Psoas muscle (tissue), 8 donors: ENCODE measurements around the gene PBX1. TPM values are rescaled to one million over a fixed set of nuclear protein-coding genes. Genes with fewer than 3 reads are reported as not detected.
A peak's percentile ranks its signal among the peaks of the same experiment; 100 is the strongest.

Experiments used
- ATAC-seq, 4 donors: fragments of 200-7000 bp; cut with Tn5 transposase; one replicate each; pipeline ENCODE4 v1.9.1; 2020; ENCODE audit warnings: moderate library complexity in 3 of 4, mild to moderate bottlenecking in 2 of 4
- DNase-seq, 2 donors: peaks; one replicate each; pipeline ENCODE4 v3.0.0-alpha.2; 2020
- H3K27ac ChIP-seq: fragments of 200-600 bp; one replicate; pipeline ENCODE4 v1.8.0; 2022
- H3K27me3 ChIP-seq, 3 donors: fragments of 200-600 bp in 1 of 3; one replicate each; pipeline versions ENCODE4 v1.6.1 to v1.8.0; 2013 to 2022; ENCODE audit warnings: low read length in 2 of 3, mild to moderate bottlenecking in 2 of 3, moderate library complexity in 1 of 3; ENCODE audit not compliant: insufficient read depth in 3 of 3
- H3K36me3 ChIP-seq, 2 donors: fragments of 200-600 bp in 1 of 2; one replicate each; pipeline versions ENCODE4 v1.6.1 to v1.8.0; 2013 to 2022; ENCODE audit warnings: low read depth in 1 of 2, mild to moderate bottlenecking in 1 of 2, moderate library complexity in 1 of 2; ENCODE audit not compliant: insufficient read depth in 1 of 2
- H3K4me1 ChIP-seq: fragments of 200-600 bp; one replicate; pipeline ENCODE4 v1.8.0; 2022
- H3K4me3 ChIP-seq: fragments of 200-600 bp; one replicate; pipeline ENCODE4 v1.8.0; 2022; ENCODE audit warnings: mild to moderate bottlenecking
- H3K9me3 ChIP-seq: fragments of 200-600 bp; one replicate; pipeline ENCODE4 v1.8.0; 2022
- CTCF ChIP-seq: fragments of 200-600 bp; IDR thresholded peaks from one replicate; pipeline ENCODE4 v1.8.0; 2022; ENCODE audit warnings: antibody characterized with exemption
- WGBS, 3 donors: extraction: QIAGEN DNeasy Blood & Tissue Kit; methylation state at CpG; one replicate each; pipeline versions ENCODE4 v1.1.6 to v1.1.7; 2013; 5-methylcytosine and 5-hydroxymethylcytosine counted together
- intact Hi-C, 2 donors: fragments of 100-400 bp; cut with DNase I; formaldehyde crosslinking; loops; one replicate each; pipeline versions ENCODE4 v1.11.0 to v1.14.2; 2022
- polyA plus RNA-seq, 3 donors: library from polyadenylated mRNA; stranded (reverse); fragments of 200-250 nt; gene quantifications; one replicate each; pipeline ENCODE4 v1.2.3, GENCODE V29; 2013
- total RNA-seq, 4 donors: library from RNA; stranded (reverse); fragmentation: NEBNext Ultra II Directional in 2 of 4; extraction: Animal tissue kit (Norgen Biotek cat#: 25700) in 2 of 4; gene quantifications; one replicate each; pipeline versions ENCODE4 v1.2.1 to v1.2.4, GENCODE V29; 2021 to 2023
- donor health status: healthy with polysubstance abuse.
- donor health status: DM: no; HTN: no; CAD: no; lungs with moderate emphysema.
- donor health status: Bipolar disorder and iron deficiency.
- donor health status: healthy.
- donor health status: DM: yes; HTN: yes; CAD: no.
- donor health status: DM: no; HTN: no; CAD: no.
- donor health status: DM: no; HTN: no; CAD: no.
- donor health status: DM: yes; HTN: yes; CAD: no.

Gene PBX1
- total and polyA plus RNA-seq, 7 donors: 10.6 to 69.9 (median 59.3) TPM

GRCh38 chr1:164560121-164560541, 1.1 kb downstream of the PBX1 start:
- Histone ChIP-seq H3K4me3 (peak overlapping the region; percentile 85), H3K27ac (peak overlapping the region; percentile 74), H3K36me3 (no peaks in the 10 kb centered on the region), H3K27me3 (no peaks in the 10 kb centered on the region), H3K9me3 (no peaks in the 10 kb centered on the region), H3K4me1 (peaks cover 21% of the 10 kb centered on the region)
- DNase-seq (no peak), ATAC-seq (no peak)
- intact Hi-C loops: loop anchor here (5.0 kb wide), 3 partner anchors 42 to 222 kb away; no protein-coding TSS in a partner anchor
- 0 to 1% (median 1%) methylated on average over 11 of the region's 11 CpGs for WGBS, 3 donors
- TF ChIP-seq CTCF: no peak

GRCh38 chr1:164560556-164560955, 1.6 kb downstream of the PBX1 start:
- no peak for DNase-seq
- H3K4me1 ChIP-seq: peaks cover 21% of the 10 kb centered on the region
- H3K27ac ChIP-seq: peak overlapping the region; percentile 74
- H3K4me3 ChIP-seq: peak overlapping the region; percentile 85
- no peaks in the 10 kb centered on the region for H3K36me3 ChIP-seq
- no peaks in the 10 kb centered on the region for H3K9me3 ChIP-seq
- 2 to 6% (median 5%) methylated on average over 2 of the region's 2 CpGs for WGBS, 3 donors
- H3K27me3 ChIP-seq: no peaks in the 10 kb centered on the region
- TF ChIP-seq CTCF: no peak
- ATAC-seq: no peak
- intact Hi-C loops: loop anchor here (5.0 kb wide), 3 partner anchors 42 to 222 kb away; no protein-coding TSS in a partner anchor

- Histone ChIP-seq H3K27me3 (no peaks in the 10 kb centered on the region), H3K36me3 (no peaks in the 10 kb centered on the region), H3K4me3 (peak overlapping the region; percentile 85), H3K9me3 (no peaks in the 10 kb centered on the region), H3K27ac (peak overlapping the region; percentile 74), H3K4me1 (peaks cover 25% of the 10 kb centered on the region)
- TF ChIP-seq CTCF: no peak
- intact Hi-C loops: loop anchor here (5.0 kb wide), 3 partner anchors 41 to 221 kb away; no protein-coding TSS in a partner anchor
- ATAC-seq: no peak
- 2% methylated on average over 7 of the region's 7 CpGs for WGBS, 3 donors
- DNase-seq: no peak
Measured at GRCh38 chr1:164561007-164561406, 2.0 kb downstream of the PBX1 start.

GRCh38 chr1:164561472-164561871, 2.5 kb downstream of the PBX1 start:
- Histone ChIP-seq H3K4me3 (peak overlapping the region; percentile 85), H3K27me3 (no peaks in the 10 kb centered on the region), H3K27ac (peak overlapping the region; percentile 74), H3K9me3 (no peaks in the 10 kb centered on the region), H3K36me3 (no peaks in the 10 kb centered on the region), H3K4me1 (peaks cover 28% of the 10 kb centered on the region)
- WGBS, 3 donors: 2 to 7% (median 4%) methylated on average over 1 of the region's 1 CpG
- intact Hi-C loops: loop anchor here (5.0 kb wide), 3 partner anchors 41 to 221 kb away; no protein-coding TSS in a partner anchor
- DNase-seq: no peak
- ATAC-seq: no peak
- no peak for TF ChIP-seq CTCF

GRCh38 chr1:164562061-164562460, 3.1 kb downstream of the PBX1 start:
- Histone ChIP-seq H3K4me1 (peaks cover 27% of the 10 kb centered on the region), H3K9me3 (no peaks in the 10 kb centered on the region), H3K27ac (peak overlapping the region; percentile 74), H3K36me3 (no peaks in the 10 kb centered on the region), H3K4me3 (peak overlapping the region; percentile 85), H3K27me3 (no peaks in the 10 kb centered on the region)
- intact Hi-C loops: loop anchor here (5.0 kb wide), 3 partner anchors 40 to 220 kb away; no protein-coding TSS in a partner anchor
- DNase-seq (no peak), ATAC-seq (no peak)
- TF ChIP-seq CTCF: no peak
